GM19351 (cell line): ENCODE results near the gene ERC1.

ENCODE experiments used
- ATAC-seq: cut with Tn5 transposase; IDR thresholded peaks from one replicate; pipeline ENCODE4 v1.9.1; 2021; ENCODE audit warnings: mild to moderate bottlenecking, moderate library complexity; ENCODE audit not compliant: unreplicated experiment

The ERC1 gene

DNA sequence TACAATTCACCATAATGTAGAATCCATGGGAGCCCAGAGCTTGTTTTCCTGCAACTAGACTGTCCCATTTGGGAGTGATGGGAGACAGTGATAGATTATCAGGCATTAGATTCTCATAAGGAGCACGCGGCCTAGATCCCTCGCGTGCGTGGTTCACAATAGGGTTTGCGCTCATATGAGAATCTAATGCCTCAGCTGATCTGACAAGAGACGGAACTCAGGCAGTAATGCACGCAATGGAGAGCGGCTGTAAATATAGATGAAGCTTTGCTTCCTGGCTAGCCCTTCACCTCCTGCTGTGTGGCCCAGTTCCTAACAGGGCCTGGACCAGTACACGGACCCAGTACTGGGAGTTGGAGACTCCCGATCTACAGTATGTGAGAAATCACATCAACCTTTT lies 476.7 kb downstream of the ERC1 start:
- no peak for ATAC-seq

DNA sequence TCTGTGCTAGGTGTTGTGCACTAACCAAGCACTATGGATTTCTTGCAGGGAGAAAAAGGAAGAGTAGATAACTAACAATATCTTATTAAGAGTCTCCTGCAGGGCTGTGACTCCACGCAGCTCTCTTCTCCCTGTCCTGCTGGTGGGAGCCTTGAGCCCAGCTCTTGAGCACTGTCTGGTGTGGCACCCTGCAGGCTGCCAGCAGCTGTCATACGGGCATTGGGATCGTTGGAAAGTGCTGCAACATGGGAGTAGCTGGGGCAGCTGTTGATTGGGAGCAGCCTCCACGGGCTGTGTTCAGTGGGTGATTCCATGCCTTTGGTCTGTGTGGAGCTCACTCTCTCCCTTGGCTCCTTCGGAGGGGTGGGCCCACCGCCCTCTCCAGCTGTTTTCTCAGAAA lies 478.0 kb downstream of the ERC1 start:
- ATAC-seq = no peak

DNA sequence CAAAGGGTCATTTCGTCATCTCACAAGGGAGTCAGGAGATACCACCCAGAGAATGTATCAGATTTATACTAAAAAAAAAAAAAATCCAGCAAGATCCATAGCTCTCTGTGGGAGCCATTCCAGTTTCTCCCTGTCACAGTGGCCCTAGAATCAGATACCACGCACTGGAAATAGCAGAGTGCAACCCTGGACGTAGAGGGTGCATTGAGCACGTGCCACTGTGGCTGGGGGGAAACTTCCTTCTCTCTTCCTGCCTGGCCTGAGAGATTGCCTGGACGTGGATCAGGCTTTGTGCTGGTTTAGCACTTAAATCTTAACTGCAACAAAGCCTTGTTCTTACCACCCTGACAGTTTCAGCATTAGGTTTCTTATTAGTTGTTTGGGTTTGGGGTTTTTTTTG lies 479.0 kb downstream of the ERC1 start:
- no peak for ATAC-seq

DNA sequence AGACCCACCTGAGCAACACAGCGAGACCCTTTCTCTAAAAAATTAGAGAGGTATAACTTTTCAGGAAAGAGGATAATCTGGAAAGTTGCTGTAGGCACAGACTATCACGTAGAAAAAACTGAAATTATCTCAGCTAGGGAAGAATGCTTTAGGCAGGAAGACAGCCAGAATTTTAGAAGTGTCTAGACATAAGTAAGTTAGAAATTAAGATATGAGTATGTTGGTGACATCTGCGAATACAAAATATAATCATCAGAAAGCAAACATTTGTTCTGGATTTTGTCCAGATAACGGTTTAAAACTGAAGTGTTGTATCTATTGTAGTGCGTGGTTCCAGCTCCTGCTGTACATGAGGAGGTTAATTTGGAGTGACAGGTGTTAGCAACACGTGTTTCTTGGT lies 480.2 kb downstream of the ERC1 start:
- ATAC-seq = no peak

DNA sequence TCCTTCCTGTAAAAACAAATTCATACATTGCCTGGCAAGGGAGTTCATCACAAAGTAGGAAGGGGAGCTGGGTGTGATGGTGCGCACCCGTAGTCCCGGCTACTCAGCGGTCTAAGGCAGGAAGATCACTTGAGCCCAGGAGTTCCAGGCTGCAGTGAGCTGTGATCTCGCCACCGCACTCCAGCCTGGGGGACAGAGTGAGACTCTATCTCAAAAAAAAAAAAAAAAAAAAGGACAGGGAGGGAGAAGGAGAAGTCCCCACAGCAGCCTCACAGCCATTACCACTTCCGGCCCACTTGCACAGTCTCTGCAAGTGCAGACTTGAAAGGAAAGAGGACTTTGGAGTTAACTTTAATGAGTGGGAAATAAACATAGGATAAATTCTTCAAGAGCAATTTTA lies 482.4 kb downstream of the ERC1 start:
- ATAC-seq = no peak

DNA sequence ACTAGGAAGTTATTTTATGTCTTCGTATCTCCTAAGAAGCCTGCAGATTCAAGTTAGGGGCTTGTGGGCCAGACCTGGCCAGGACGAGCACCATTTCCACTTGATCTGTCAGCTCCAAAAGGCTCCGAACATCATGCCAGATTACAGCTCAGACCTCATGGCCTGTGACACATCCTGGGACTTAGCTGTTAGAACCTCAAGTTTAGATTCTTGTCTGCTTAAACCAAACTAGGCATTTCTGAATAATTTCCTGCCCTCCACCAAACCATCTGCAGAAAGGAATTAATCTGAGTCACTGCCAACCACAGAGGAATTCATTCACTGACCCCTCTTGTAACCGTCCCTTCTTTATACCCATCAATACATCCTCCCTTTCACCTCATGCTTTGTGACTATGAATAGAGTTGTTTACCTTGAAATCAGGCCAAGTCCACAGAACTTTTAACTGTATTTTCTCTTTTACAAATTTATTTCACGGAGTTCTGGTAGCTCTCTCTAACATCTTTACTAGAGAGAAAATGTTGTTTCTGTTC lies 483.1 kb downstream of the ERC1 start:
- no peak for ATAC-seq

DNA sequence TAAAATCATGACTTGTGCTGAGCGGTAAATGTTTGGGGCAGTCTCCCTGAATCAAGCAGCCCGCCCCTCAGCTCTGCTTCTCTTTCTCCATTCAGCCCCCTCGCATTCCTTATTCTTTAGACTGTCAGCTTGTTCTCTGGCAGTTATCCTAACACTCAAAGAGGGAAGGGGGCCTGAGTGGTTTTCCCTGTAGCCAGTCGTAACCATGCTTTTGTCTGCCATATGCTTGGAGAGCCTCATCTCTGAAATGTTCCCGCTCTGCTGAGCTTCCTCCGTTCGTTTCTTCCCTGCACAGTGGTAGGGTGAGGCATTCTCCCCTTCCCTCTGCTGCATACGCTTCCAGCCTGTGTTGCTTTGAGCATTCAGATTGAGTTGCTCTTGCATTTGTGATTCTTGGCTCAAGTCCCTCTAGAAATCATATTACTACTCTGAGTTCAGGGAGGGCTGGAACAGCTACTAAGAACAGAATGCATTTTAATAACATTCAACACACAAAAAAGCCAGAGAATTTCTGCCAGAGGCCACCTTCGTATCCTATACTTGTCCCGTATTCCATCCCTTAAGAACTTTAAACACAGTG lies 483.6 kb downstream of the ERC1 start:
- ATAC-seq = no peak

DNA sequence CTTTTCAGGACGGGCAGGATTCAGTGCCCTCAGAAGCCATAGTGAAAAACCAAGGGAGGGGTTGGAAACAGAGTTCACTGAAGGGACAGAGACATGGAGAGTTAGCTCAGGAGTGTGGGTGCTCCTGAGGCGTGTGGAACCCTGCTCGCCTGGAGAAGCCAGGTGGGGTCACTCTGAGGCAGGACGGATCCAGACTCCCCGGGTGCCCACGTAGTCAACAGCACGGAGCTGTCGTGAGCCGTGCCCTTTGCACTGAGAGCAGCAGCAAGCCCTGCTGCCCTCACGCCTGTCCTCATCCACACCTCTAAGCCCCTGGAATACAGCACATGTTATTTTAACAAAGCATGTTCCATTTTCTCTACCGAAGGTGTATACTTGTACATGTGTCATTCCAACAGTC lies 488.6 kb downstream of the ERC1 start:
- no peak for ATAC-seq

DNA sequence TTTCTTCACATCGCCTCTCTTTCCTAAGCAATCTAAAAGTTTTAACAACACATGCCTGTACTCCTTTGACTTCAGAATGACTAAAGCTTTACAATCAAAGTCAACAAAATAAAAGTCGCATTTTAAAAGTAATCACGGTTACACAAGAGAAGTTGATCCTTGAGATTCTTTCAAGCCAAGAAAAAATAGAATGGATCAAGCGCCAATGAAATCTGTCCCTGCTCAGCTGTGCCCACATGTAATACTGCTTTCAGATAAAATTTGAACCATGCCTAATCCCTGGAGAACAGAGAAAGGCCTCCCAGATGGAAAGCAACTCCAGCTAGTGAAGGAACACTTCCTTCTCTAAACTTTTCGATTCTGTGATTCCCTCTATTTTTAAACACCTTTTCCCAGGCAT lies 490.3 kb downstream of the ERC1 start:
- ATAC-seq = no peak

DNA sequence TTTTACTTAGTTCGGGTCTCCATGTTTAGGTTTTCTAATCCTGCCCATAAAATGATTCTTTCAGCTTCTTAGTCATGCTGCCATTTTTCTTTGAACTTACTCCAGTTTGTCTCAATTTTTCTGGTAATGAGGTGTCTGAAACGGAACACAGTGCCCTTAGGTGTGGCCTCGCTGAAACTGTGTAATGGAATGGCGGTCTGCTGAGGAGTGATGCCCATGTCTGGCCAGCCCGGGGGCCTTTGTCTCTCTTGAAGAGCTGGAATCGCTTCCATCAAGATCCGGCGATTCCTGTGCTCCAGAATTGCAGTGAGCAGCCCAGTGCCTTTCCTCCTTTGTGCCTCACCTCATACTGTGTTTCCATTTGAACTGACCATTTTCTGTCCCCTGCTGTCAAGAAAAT lies 490.9 kb downstream of the ERC1 start:
- ATAC-seq = no peak

DNA sequence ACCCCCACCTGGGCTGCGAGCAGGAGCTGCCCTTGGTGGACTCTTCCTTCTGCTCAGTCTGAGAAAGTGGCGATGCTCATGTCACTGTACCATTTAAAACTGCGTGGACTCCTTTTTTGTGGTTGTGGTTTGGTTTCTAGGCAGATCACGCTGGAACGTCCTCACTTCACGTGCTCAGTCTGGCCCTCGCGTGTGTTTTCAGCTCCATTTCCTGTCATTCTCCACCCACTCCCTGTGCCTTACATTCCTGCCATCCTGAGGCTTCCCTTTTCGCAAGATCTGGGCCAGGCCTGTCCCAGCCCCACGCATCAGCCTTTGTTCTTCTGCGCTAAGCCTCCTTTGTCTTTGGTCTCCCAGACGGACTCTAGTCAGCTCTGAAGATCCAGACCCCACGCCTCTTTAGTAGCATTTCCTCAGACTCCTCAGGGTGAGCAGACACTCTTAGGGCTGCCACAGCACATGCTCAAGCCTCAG lies 497.9 kb downstream of the ERC1 start:
- ATAC-seq = no peak

DNA sequence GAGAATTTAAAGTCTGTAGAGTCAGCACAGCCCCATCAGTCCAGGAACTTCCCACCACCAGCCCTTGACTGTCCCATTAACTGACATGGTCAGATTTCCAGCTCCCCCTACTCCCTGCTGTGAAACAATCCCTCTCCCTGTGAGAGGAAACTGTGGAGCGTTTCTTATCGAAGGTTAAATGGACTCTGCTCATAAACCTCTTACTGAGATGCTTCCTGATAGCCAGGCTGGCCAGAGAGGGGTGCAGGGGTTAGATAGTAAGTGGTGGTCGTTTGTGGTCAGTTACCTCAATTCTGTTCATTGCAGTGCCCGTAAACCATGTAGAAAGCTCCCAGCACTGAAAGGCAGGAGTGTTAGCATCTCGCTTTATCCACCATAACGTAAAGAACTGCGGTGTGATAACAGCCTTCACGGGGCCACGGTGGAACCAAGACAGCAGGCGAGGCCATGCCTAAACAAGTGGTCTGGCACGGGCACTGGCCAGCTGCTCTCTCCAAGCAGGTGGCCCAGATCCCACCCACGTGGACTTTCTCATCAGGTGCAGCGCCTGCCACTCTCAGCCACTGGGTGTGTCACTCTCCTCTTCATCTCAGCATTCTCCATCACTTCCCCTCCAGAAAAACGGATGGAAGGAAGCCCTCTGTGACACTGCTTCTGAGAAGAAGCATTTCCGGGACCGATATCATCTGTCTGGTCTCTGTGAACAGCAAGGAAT lies 501.1 kb downstream of the ERC1 start:
- ATAC-seq = no peak

DNA sequence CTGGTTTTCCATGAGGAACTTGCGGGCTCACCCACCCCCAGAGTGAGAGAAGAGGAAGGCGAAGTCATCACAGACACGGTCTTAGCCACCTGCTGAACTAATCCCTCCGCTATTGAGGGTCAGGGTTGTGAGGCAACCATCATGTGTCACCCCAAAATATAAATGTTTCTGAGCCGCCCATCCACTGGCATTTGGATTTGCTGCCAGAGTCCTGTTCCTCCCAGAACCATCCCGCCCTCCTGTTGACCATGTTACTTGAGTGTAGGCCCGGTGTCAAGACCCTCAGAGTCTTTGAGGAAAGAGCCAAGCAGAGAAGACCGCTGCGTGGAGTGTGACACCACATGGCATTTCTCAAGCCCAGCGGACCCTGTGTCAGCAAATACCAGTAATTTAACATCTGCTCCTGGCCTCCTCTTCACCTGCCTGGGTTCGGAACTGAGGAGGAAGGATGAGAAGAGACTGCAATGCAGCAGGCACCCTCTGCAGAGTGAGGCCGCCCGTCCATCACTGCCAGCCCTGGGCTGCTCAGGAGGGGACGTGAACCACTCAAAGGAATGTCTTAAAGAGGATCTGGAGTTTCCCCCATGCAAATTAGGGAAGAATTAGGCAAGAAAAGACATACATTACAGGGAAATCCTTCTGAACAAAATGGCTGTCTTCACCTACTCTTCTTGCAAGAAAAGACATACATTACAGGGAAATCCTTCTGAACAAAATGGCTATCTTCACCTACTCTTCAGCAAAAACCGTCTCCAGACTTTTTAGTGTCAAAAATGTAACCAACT lies 502.9 kb downstream of the ERC1 start:
- ATAC-seq = no peak

DNA sequence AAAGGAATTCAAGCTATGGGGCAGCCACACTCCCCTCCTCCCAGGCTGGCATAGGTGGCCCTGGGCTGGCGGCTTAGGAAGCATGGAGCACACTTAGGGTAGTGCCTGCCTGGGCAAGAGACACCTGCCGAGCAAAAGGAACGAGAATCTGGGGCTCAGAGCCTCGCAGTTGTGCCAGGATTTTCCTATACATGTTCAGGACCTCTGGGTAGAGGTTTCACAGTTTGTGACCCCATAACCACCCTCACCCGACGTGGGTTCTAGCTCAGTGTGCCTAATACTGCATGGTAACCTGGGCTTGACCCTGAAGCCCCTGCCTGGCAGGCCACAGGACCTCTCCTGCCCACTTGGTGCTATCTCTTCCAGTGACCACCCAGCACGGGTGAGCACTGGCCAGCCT lies 503.8 kb downstream of the ERC1 start:
- ATAC-seq = no peak

DNA sequence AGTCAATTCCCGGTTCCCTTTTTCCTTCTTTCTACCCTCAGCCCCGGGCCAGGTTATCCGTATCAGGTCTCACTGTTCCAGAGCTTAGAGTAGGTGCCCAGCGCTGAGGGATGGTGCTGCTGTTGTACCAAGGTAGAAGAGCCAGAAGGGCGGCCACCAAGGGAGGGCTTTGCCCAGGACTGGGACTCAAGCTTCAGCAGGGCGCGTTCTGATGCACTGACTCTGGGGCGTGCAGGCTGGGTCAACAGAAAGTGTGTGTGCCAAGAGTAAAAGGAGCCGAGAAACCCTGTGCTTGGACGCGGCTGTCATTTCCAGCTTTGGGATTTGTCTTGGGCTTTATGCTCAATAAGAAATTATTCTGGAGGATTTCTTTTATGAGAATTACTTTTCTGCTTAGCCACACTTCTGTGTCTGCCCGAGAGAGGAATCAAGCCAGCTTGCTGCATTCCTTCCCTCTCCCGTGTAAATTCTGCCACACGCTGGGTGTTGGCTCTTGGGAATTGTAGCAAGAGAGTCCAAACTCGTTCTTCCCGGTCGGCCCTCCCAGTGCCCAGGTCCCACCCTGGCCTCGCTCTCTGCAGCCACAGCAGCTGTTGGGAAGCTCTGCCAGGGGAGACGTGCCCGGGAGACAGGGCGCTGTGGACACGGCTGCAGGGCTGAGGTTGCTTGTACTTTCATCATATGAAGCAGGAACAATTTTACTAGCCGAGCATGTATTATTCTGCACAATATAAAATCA lies 505.3 kb downstream of the ERC1 start:
- no peak for ATAC-seq

DNA sequence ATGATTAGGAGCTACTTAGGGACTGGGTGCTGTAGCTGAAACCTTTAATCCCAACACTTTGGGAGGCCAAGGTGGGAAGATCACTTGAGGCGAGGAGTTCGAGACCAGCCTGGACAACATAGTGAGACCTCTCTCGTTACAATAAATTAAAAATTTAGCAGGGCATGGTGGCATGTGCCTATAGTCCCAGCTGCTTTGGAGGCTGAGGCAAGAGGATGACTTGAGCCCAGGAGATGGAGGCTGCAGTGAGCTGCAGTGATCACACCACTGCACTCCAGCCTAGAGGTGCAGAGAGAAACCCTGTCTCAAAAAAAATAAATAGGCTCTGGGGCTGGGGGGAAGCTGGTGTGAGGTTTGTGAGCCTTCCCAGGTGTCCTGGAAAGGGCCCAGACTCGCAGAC lies 506.1 kb downstream of the ERC1 start:
- no peak for ATAC-seq

DNA sequence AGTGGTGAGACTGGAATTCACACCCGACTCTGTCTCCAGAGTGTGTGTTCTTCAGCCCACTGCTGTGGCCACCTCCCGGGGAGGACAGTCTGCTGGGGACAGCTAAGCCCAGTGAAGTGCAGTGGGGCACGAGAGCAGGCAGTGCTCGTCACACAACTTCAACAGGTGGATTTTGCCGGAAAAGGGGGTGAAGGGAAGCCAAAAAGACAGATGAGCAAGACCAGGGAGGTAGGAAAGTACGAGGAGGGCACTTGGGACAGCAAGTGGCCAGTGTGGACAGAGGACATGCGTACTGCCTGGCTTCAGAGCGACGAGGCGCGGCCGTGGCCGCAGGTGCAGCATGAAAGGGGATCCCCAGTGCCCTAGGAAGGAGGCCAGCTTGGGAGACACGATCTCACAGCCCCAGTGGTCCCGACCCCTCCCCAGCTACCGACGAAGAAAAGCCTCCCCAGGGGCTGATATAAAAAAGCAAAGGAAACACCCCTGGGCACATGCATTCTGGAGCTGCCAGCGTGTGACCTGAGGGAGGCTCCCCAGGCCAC lies 507.2 kb downstream of the ERC1 start:
- no peak for ATAC-seq

DNA sequence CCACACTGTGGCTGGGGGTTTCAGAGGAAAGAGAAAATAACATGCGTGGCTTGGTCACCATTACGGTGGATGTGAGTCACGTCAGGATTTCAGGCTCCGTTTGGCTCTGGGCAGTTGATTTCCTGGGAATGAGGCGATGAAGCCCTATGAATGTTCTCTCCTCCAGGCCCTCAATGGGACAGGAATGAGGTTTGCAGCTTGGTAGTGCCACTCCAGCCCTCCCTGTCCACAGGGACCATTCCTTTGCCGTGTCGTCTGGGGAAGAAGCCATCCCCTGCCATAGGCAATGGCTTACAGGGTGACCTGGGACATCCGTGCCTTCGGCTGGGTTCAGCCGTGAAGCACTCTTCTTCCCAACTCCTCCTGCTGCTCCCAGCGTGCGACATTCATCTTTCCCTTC lies 508.3 kb downstream of the ERC1 start:
- ATAC-seq = no peak

DNA sequence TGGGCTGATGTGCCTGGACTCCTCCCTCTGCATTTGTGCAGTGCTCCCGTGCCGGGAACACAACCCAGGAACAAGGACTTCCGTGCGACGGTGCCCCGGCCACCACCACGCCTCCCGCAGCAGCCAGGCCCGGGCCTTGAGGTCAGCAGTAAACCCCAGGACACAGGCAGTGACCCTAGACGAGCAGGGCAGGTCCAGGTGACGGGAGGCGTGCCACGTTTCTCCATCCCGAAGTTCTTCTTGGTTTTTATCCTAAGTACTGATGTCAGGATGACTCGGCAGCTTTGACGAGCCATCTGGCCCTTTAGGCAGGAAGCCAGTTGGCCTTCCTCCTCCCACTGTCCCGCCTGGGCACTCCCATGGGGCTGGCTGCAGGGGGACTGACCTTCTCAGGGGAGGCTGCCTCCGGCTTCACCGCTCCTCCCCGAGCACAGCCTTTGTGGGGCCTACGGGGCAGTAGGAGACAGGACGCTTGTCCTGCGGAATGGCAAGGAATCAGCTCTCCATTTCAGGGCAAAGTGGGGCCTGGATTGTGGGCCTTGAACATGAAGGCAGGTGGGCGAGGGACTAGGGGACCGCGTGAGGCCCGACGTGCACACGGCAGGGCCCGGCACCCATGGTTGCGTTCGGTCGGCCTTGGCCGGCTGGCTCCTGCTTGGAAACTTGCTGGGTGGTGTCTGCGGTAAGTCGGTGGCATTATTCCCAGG lies 509.2 kb downstream of the ERC1 start:
- no peak for ATAC-seq

DNA sequence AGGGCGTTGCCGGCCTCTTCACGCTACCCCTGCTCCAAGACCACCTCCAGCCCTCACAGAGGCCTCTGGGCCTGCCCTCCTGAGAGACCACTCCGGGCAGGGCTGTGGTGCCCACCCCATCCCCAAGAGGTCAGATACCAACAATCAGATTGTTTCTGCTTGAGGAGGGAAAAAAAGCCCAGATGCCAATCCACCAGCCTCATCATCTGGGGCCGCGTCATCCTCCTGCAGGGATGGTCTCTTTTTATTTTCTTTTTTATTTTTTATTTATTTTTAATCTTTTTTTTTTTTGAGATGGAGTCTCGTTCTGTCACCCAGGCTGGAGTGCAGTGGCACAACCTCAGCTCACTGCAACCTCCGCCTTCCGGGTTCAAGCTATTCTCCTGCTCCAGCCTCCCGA lies 510.0 kb downstream of the ERC1 start:
- ATAC-seq = no peak
